ENCODE data around the gene SLC26A8.

DNA sequence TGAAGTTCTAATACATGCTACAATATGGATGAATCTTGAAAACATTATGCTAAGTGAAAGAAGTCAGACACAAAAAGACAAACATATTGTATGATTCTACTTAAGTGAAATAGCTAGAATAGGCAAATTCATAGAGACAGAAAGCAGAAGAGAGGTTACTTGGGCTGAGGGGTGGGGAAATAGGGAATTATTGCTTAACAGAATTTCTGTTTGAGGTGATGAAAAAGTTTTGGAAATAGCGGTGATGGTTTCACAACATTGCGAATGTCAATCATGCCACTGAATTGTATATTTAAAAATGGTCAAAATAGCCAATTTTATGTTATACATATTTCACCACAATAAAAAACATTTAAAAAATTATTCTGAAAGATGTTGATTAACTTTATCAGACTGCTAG lies 6.1 kb downstream of the SLC26A8 start:
- TF ChIP-seq, protein P1, sequence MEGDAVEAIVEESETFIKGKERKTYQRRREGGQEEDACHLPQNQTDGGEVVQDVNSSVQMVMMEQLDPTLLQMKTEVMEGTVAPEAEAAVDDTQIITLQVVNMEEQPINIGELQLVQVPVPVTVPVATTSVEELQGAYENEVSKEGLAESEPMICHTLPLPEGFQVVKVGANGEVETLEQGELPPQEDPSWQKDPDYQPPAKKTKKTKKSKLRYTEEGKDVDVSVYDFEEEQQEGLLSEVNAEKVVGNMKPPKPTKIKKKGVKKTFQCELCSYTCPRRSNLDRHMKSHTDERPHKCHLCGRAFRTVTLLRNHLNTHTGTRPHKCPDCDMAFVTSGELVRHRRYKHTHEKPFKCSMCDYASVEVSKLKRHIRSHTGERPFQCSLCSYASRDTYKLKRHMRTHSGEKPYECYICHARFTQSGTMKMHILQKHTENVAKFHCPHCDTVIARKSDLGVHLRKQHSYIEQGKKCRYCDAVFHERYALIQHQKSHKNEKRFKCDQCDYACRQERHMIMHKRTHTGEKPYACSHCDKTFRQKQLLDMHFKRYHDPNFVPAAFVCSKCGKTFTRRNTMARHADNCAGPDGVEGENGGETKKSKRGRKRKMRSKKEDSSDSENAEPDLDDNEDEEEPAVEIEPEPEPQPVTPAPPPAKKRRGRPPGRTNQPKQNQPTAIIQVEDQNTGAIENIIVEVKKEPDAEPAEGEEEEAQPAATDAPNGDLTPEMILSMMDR (IDR thresholded peaks at IDR 0.05; ENCODE audit: borderline replicate concordance, extremely low read depth, low read length, poor library complexity, severe bottlenecking): no peak
- no peak for TF ChIP-seq EZH2 (IDR thresholded peaks at IDR 0.05; ENCODE audit: borderline replicate concordance, low read depth, low read length, severe bottlenecking)
